Measurements from ENCODE around the gene H3-3A.

DNA sequence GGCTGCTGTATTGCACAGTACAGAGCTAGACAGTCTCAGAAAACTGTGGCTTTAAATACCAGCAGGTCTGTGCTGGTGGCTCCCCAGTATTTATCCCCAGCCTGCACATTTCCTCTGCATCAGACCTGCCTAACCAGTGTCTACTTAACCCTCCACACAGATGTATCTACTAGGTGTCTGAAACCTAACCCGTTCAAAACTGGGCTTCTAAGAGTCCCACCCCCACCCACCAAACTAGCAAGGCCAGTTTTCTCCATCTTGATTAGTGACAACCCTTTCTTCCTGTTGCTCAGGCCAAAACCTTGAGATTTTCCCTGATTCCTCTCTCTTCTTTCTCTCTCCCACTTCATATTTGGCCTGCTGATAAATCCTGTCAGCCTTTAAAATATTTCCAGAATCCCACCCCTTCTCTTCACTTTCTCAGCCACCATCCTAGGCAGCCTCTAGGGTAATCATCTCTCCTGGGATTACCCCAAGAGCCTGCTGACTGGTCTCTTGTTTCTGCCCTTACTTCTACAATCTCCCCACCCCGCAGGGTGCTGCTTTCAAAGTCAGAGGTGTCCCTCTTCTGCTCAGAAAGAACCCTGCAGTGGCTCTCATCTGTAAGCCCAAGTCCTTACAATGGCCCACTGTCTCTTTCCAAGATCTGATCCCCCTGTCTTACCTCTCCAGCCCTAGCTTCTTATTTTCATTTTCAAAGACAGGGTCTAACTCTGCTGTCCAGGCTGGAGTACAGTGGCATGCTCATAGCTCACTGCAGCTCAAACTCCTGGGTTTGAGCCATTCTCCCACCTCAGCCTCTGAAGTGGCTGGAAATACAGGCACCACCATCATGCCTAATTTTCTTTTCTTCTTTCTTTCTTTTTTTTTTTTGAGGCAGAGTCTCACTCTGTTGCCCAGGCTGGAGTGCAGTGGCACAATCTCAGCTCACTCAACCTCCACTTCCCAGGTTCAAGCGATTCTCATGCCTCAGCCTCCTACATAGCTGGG, 45.2 kb downstream of the H3-3A start:
- TF ChIP-seq, protein P1, sequence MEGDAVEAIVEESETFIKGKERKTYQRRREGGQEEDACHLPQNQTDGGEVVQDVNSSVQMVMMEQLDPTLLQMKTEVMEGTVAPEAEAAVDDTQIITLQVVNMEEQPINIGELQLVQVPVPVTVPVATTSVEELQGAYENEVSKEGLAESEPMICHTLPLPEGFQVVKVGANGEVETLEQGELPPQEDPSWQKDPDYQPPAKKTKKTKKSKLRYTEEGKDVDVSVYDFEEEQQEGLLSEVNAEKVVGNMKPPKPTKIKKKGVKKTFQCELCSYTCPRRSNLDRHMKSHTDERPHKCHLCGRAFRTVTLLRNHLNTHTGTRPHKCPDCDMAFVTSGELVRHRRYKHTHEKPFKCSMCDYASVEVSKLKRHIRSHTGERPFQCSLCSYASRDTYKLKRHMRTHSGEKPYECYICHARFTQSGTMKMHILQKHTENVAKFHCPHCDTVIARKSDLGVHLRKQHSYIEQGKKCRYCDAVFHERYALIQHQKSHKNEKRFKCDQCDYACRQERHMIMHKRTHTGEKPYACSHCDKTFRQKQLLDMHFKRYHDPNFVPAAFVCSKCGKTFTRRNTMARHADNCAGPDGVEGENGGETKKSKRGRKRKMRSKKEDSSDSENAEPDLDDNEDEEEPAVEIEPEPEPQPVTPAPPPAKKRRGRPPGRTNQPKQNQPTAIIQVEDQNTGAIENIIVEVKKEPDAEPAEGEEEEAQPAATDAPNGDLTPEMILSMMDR (conservative IDR thresholded peaks at IDR 0.05), result no peak
- no peak for TF ChIP-seq ZFX (IDR thresholded peaks at IDR 0.05)

All from C4-2B (cell line).